Naive thymus-derived CD4-positive, alpha-beta T cell (primary cell): ENCODE results near the gene CDC42EP4. TPM values are rescaled to one million over a fixed set of nuclear protein-coding genes. Genes with fewer than 3 reads are reported as not detected.

Experiments
- ATAC-seq: fragments of 150-1000 bp; cut with Tn5 transposase; 2 replicates; pipeline ENCODE4 v1.10.0; 2021; ENCODE audit warnings: mild to moderate bottlenecking, moderate library complexity
- CTCF ChIA-PET: fragments of 350-600 bp; sonication (Branson Sonifier 250); formaldehyde crosslinking; loops from one replicate; lab custom pipeline; 2021; ENCODE audit warnings: antibody characterized with exemption; lab: Charles Lee
- POLR2A ChIA-PET: fragments of 350-600 bp; sonication (Branson Sonifier 250); formaldehyde crosslinking; loops from one replicate; lab custom pipeline; 2021; ENCODE audit warnings: antibody characterized with exemption, inconsistent platforms; lab: Charles Lee
- DNase-seq, 9 donors: peaks; one replicate each; pipeline versions ENCODE4 v3.0.0 to v3.0.0-alpha.2; 2020 to 2022; ENCODE audit warnings: mixed read lengths in 1 of 9
- H3K27ac ChIP-seq: one replicate; pipeline ENCODE4 v1.7.0; 2013; ENCODE audit warnings: mild to moderate bottlenecking, low read depth, low read length, moderate library complexity
- H3K27me3 ChIP-seq, 2 donors: one replicate each; pipeline ENCODE4 v1.7.0; 2013; ENCODE audit warnings: low read length in 2 of 2, mild to moderate bottlenecking in 2 of 2, moderate library complexity in 2 of 2; ENCODE audit not compliant: control insufficient read depth in 2 of 2, insufficient read depth in 2 of 2
- H3K36me3 ChIP-seq, 3 experiments: 1 replicate in 2 of 3; 2 replicates in 1 of 3; pipeline ENCODE4 v1.7.0; 2013; ENCODE audit warnings: low read length in 3 of 3, mild to moderate bottlenecking in 3 of 3, moderate library complexity in 1 of 3; ENCODE audit not compliant: insufficient read depth in 3 of 3, control insufficient read depth in 2 of 3
- H3K4me1 ChIP-seq, 2 donors: one replicate each; pipeline ENCODE4 v1.7.0; 2013; ENCODE audit warnings: low read length in 2 of 2, mild to moderate bottlenecking in 2 of 2, moderate library complexity in 1 of 2; ENCODE audit not compliant: control insufficient read depth in 2 of 2, insufficient read depth in 2 of 2
- H3K4me3 ChIP-seq: 2 replicates; pipeline ENCODE4 v1.7.0; 2013; ENCODE audit warnings: mild to moderate bottlenecking, low read length
- H3K9me3 ChIP-seq, 3 experiments: 1 replicate in 2 of 3; 2 replicates in 1 of 3; pipeline ENCODE4 v1.7.0; 2013; ENCODE audit warnings: low read length in 3 of 3; ENCODE audit not compliant: control insufficient read depth in 2 of 3
- H3K27ac Mint-ChIP-seq, 9 donors: one replicate each; pipeline ENCODE4 v1.8.0; 2020 to 2022; ENCODE audit warnings: mixed read lengths in 9 of 9, mild to moderate bottlenecking in 8 of 9, moderate library complexity in 5 of 9, inconsistent platforms in 2 of 9
- H3K27me3 Mint-ChIP-seq, 5 donors: one replicate each; pipeline ENCODE4 v1.8.0; 2021 to 2022; ENCODE audit warnings: mixed read lengths in 5 of 5, mild to moderate bottlenecking in 1 of 5
- H3K36me3 Mint-ChIP-seq, 5 donors: one replicate each; pipeline ENCODE4 v1.8.0; 2020 to 2022; ENCODE audit warnings: mixed read lengths in 5 of 5, mild to moderate bottlenecking in 3 of 5, inconsistent platforms in 1 of 5
- H3K4me1 Mint-ChIP-seq, 7 donors: one replicate each; pipeline ENCODE4 v1.8.0; 2020 to 2022; ENCODE audit warnings: mixed read lengths in 7 of 7, mild to moderate bottlenecking in 3 of 7, inconsistent platforms in 1 of 7
- H3K4me3 Mint-ChIP-seq, 10 donors: one replicate each; pipeline ENCODE4 v1.8.0; 2020 to 2022; ENCODE audit warnings: mild to moderate bottlenecking in 10 of 10, mixed read lengths in 10 of 10, moderate library complexity in 6 of 10, inconsistent platforms in 2 of 10
- H3K9me3 Mint-ChIP-seq, 11 donors: one replicate each; pipeline ENCODE4 v1.8.0; 2020 to 2022; ENCODE audit warnings: mixed read lengths in 11 of 11, mild to moderate bottlenecking in 4 of 11, inconsistent platforms in 1 of 11, moderate library complexity in 1 of 11
- intact Hi-C, 2 donors: fragments of 100-400 bp; cut with micrococcal nuclease; formaldehyde crosslinking; loops; one replicate each; pipeline ENCODE4 v1.15.1; 2023
- polyA plus RNA-seq, 2 donors: library from polyadenylated mRNA; unstranded; fragments of 300-500 nt; fragmentation: Illumina TruSeq; gene quantifications; one replicate each; pipeline ENCODE4 v1.2.3, GENCODE V29; 2021
- total RNA-seq, 6 experiments: library from RNA in 5 of 6; stranded (reverse) in 5 of 6; gene quantifications; 1 replicate in 5 of 6; 2 replicates in 1 of 6; pipeline ENCODE4 v1.2.3 and lab custom pipeline; 2021 to 2026

CDC42EP4 gene
- total and polyA plus RNA-seq, 7 experiments from 2014 or later, result 0.19 to 15.8 (median 1.5) TPM

DNA sequence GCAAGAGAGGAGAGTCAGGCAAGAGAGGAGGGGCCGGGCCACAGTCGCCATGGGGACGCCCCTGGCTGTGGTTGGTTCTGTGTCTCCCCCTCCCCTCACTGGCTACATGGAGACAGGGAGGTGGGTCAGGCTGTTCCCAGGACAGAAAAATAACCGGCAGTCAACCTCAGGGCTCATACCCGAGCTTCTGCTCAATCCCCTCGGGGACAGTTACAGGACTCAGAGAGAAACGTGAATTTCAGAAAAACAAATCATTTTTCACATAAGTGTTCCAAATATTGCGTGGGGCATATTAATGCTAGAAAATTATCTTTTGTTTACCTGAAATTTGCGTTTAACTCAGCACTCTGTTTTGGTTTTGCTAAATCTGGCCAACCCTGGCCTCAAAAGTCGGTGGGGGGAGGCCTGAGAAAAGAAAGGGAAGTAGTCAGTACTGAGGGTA lies 27.9 kb downstream of the CDC42EP4 start:
- no peaks in the 10 kb centered on the region for H3K27me3 ChIP-seq
- no peaks in the 10 kb centered on the region for H3K4me1 ChIP-seq
- Mint-ChIP-seq H3K4me1 (peaks cover 0 to 4% (median 0%) of the 10 kb centered on the region in 7 donors), H3K4me3 (no peak overlapping the region), H3K36me3 (no peaks in the 10 kb centered on the region), H3K27ac (no peak overlapping the region), H3K27me3 (peaks cover 0 to 3% (median 0%) of the 10 kb centered on the region in 5 donors), H3K9me3 (peaks cover 0 to 2% (median 0%) of the 10 kb centered on the region in 11 donors)
- intact Hi-C loops, result no loop called here
- CTCF ChIA-PET, result no interaction called here
- no peak overlapping the region for H3K4me3 ChIP-seq
- H3K9me3 ChIP-seq, result no peaks in the 10 kb centered on the region
- POLR2A ChIA-PET, result no interaction called here
- no peak overlapping the region for H3K27ac ChIP-seq
- ATAC-seq, result no peak
- DNase-seq, result no peak
- H3K36me3 ChIP-seq, result no peaks in the 10 kb centered on the region

DNA sequence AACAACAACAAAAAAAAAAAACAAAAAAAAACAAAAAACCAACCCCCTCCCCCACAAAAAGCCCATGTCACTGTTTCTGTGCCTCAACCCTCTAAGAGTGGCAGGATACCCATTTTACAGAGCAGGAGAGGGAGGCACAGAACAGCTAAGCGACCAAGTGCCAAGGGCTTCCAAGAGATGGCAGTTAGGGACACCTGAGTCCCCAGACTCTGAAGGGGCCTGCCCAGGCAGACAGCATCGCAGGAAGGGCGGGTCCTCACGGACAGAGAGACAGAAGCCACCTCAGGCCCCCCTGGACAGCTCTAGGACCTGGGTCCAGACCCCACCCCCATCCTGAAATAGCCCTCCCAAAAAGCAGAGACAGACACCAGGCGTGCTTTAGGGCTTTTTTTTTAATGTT lies 28.6 kb downstream of the CDC42EP4 start:
- H3K9me3 ChIP-seq, result no peaks in the 10 kb centered on the region
- no peak for DNase-seq
- Mint-ChIP-seq H3K27me3 (peaks cover 0 to 3% (median 0%) of the 10 kb centered on the region in 5 donors), H3K4me1 (peaks cover 0 to 6% (median 0%) of the 10 kb centered on the region in 7 donors), H3K36me3 (no peaks in the 10 kb centered on the region), H3K4me3 (no peak overlapping the region), H3K9me3 (no peaks in the 10 kb centered on the region), H3K27ac (no peak overlapping the region)
- no peak for ATAC-seq
- no peak overlapping the region for H3K27ac ChIP-seq
- no peaks in the 10 kb centered on the region for H3K36me3 ChIP-seq
- ChIA-PET CTCF (no interaction called here), POLR2A (no interaction called here)
- no peak overlapping the region for H3K4me3 ChIP-seq
- intact Hi-C loops, result no loop called here
- H3K4me1 ChIP-seq, result no peaks in the 10 kb centered on the region
- no peaks in the 10 kb centered on the region for H3K27me3 ChIP-seq

DNA sequence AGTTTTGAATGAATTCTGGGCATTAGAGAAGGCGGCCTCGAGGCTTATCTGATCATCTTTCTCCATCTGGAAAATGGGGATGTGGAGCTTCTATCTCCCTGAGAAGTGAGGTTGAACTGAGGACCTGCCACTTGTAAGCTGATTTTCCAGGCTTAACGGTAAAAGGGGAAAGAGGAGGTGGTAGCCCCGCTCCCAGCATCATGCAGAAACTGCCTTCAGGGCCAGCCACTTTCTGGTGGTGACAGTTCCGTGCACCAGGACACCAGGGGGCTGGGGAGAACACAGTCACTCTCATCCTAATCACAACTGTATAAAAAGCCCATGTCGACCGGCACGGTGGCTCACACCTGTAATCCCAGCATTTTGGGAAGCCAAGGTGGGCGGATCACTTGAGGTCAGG lies 29.2 kb downstream of the CDC42EP4 start:
- peaks cover 0 to 3% (median 0%) of the 10 kb centered on the region in 7 donors for H3K4me1 Mint-ChIP-seq
- CTCF ChIA-PET, result no interaction called here
- no peaks in the 10 kb centered on the region for H3K4me1 ChIP-seq

DNA sequence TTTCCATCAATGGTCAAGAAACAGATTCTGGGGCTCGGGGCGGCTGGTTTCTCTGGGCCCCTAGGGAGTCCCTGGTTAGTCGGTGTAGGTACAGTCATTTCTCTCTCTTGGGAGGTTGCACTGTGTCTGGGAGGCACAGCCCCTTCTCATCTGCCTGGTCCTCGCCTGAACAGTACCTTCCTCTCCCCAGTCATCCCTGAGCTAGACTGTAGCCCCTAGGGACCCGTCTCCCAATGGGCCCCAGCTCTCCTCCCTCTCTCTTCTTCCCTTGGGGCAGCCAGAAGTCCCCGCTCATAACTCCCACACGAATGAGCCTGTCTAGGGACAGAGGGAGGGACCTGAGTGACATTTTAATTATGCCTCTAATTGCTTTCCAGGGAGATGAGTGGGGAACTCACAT lies 29.9 kb downstream of the CDC42EP4 start:
- intact Hi-C loops, result no loop called here
- ATAC-seq (no peak), DNase-seq (no peak)
- POLR2A ChIA-PET, result no interaction called here
- Histone ChIP-seq H3K27me3 (no peaks in the 10 kb centered on the region), H3K9me3 (no peaks in the 10 kb centered on the region), H3K36me3 (no peaks in the 10 kb centered on the region), H3K4me3 (no peak overlapping the region), H3K4me1 (no peaks in the 10 kb centered on the region), H3K27ac (no peak overlapping the region)
- Mint-ChIP-seq H3K4me1 (peaks cover 0 to 3% (median 0%) of the 10 kb centered on the region in 7 donors), H3K36me3 (no peaks in the 10 kb centered on the region), H3K27ac (no peak overlapping the region), H3K9me3 (no peaks in the 10 kb centered on the region), H3K27me3 (peaks cover 0 to 2% (median 0%) of the 10 kb centered on the region in 5 donors), H3K4me3 (no peak overlapping the region)
- CTCF ChIA-PET, result no interaction called here

More for the DNA sequence above, 29.2 kb downstream of the CDC42EP4 start:
- Histone ChIP-seq H3K36me3 (no peaks in the 10 kb centered on the region), H3K27me3 (no peaks in the 10 kb centered on the region), H3K4me3 (no peak overlapping the region), H3K27ac (no peak overlapping the region), H3K9me3 (no peaks in the 10 kb centered on the region)
- Mint-ChIP-seq H3K9me3 (no peaks in the 10 kb centered on the region), H3K36me3 (no peaks in the 10 kb centered on the region), H3K4me3 (no peak overlapping the region), H3K27ac (no peak overlapping the region), H3K27me3 (peaks cover 0 to 3% (median 0%) of the 10 kb centered on the region in 5 donors)
- DNase-seq (no peak), ATAC-seq (no peak)
- intact Hi-C loops, result no loop called here
- POLR2A ChIA-PET, result no interaction called here

DNA sequence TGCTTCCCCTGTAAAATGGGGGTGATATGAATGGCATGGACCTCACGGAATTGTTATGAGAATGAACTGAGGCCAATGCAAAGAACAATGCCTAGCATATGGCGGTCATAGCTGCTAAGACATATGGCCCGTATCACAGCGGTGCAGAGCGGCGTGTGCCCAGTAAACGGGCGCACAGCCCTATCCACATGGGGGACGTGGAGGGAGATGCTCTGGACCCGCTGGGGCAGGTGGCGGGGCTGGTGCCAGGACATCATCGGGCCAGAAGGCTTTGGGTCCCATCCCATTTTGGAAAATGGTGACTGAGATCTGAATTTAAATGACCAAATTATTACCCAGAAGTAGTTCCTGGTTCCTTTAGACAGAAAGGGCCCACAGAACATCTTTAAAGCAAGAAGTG lies 31.6 kb downstream of the CDC42EP4 start:
- peaks cover 0 to 3% (median 0%) of the 10 kb centered on the region in 7 donors for H3K4me1 Mint-ChIP-seq
- H3K27me3 ChIP-seq, result no peaks in the 10 kb centered on the region
- ChIA-PET CTCF (no interaction called here), POLR2A (no interaction called here)
- no peak overlapping the region for H3K27ac ChIP-seq
- H3K36me3 ChIP-seq, result no peaks in the 10 kb centered on the region
- H3K9me3 Mint-ChIP-seq, result no peaks in the 10 kb centered on the region
- intact Hi-C loops, result no loop called here
- no peak overlapping the region for H3K4me3 Mint-ChIP-seq
- H3K9me3 ChIP-seq, result no peaks in the 10 kb centered on the region
- no peaks in the 10 kb centered on the region for H3K4me1 ChIP-seq
- ATAC-seq, result no peak
- H3K4me3 ChIP-seq, result no peak overlapping the region
- H3K27ac Mint-ChIP-seq, result no peak overlapping the region
- H3K36me3 Mint-ChIP-seq, result no peaks in the 10 kb centered on the region
- no peak for DNase-seq
- H3K27me3 Mint-ChIP-seq, result no peaks in the 10 kb centered on the region

DNA sequence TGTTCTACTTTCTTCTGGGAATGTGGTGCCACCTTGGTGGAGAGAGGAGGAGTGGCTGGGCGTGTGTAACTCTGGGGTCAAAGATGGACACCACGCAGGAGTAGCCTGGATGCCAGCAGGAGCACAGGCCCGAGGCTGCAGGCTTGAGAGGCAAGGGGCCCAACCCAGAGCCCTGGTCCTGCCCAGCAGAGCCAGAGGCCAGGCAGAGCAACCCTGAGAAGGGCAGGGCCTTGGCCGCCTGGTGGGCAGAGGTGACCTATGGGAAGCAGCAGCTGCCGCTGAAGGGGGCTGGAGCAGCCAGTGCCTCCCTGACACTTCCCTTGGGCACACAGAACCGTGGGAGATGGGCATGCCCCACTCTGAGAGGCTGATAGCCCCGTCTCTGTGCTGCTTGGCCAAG lies 32.1 kb downstream of the CDC42EP4 start:
- H3K9me3 ChIP-seq, result no peaks in the 10 kb centered on the region
- Mint-ChIP-seq H3K4me1 (peaks cover 0 to 3% (median 0%) of the 10 kb centered on the region in 7 donors), H3K36me3 (no peaks in the 10 kb centered on the region), H3K27ac (no peak overlapping the region), H3K9me3 (no peaks in the 10 kb centered on the region), H3K4me3 (peak overlapping the region in 1 of 10 donors; percentile 23), H3K27me3 (no peaks in the 10 kb centered on the region)
- no peak overlapping the region for H3K27ac ChIP-seq
- no peak for DNase-seq
- no peak overlapping the region for H3K4me3 ChIP-seq
- no peaks in the 10 kb centered on the region for H3K36me3 ChIP-seq
- no peaks in the 10 kb centered on the region for H3K4me1 ChIP-seq
- intact Hi-C loops, result no loop called here
- no peaks in the 10 kb centered on the region for H3K27me3 ChIP-seq
- CTCF ChIA-PET, result no interaction called here
- POLR2A ChIA-PET, result no interaction called here
- no peak for ATAC-seq
